ENCODE measurements around the gene CASZ1. TPM values are rescaled to one million over a fixed set of nuclear protein-coding genes. Genes with fewer than 3 reads are reported as not detected.

Gene CASZ1
- total RNA-seq, 1 experiment from 2014 or later = 27.8 TPM

GRCh38 chr1:10648689-10649516 is 147.5 kb downstream of the CASZ1 start:
- no peaks in the 10 kb centered on the region for H3K36me3 ChIP-seq (ENCODE audit: control insufficient read depth, insufficient read depth, low read length)
- ATAC-seq = peak; percentile 4; the same call in 1 of the 2 replicates
- no peaks in the 10 kb centered on the region for H3K27me3 ChIP-seq (ENCODE audit: control insufficient read depth, insufficient read depth, low read length)
- H3K4me3 ChIP-seq (ENCODE audit: low read depth in 2 of 2, low read length in 2 of 2) = no peak overlapping the region
- no peaks in the 10 kb centered on the region for H3K4me1 ChIP-seq (ENCODE audit: control insufficient read depth, insufficient read depth, low read length)
- peak; percentile 82 to 88 for TF ChIP-seq REST (IDR thresholded peaks at IDR 0.05; ENCODE audit: insufficient read depth in 1 of 2, low read depth in 2 of 2, low read length in 1 of 2)
- no peak for TF ChIP-seq TCF7L2 (IDR thresholded peaks at IDR 0.05; ENCODE audit: low read depth, low read length)
- intact Hi-C loops (cut with micrococcal nuclease; ENCODE audit: unreplicated experiment) = no loop called here
- BruUV-seq (replicated peaks) = no TSS peak
- no peak for DNase-seq (ENCODE audit: low read depth, low spot score)
- no peak overlapping the region for H3K27ac ChIP-seq (ENCODE audit: low read length)
- H3K9me3 ChIP-seq (ENCODE audit: control insufficient read depth, insufficient read depth, low read depth, low read length) = no peaks in the 10 kb centered on the region
- ChIA-PET CTCF (no interaction called here), POLR2A (no interaction called here)
- in situ Hi-C loops (cut with HindIII; ENCODE audit: low pct_unique_long_range_greater_than_20kb, low sequenced_read_pairs) = no loop called here

- intact Hi-C loops (cut with micrococcal nuclease; ENCODE audit: unreplicated experiment) = no loop called here
- POLR2A ChIA-PET = no interaction called here
These were observed 148.9 kb downstream of the CASZ1 start for GRCh38 chr1:10647414-10648170.

More at GRCh38 chr1:10647414-10648170, 148.9 kb downstream of the CASZ1 start:
- Histone ChIP-seq H3K27me3 (ENCODE audit: control insufficient read depth, insufficient read depth, low read length) (no peaks in the 10 kb centered on the region), H3K36me3 (ENCODE audit: control insufficient read depth, insufficient read depth, low read length) (no peaks in the 10 kb centered on the region), H3K9me3 (ENCODE audit: control insufficient read depth, insufficient read depth, low read depth, low read length) (no peaks in the 10 kb centered on the region), H3K27ac (ENCODE audit: low read length) (no peak overlapping the region), H3K4me3 (ENCODE audit: low read depth in 2 of 2, low read length in 2 of 2) (no peak overlapping the region), H3K4me1 (ENCODE audit: control insufficient read depth, insufficient read depth, low read length) (no peaks in the 10 kb centered on the region)
- no peak for TF ChIP-seq CTCF (IDR thresholded peaks at IDR 0.05)
- no peak for TF ChIP-seq POLR2AphosphoS5 (IDR thresholded peaks at IDR 0.05; ENCODE audit: low read depth, low read length)
- TF ChIP-seq REST (IDR thresholded peaks at IDR 0.05; ENCODE audit: insufficient read depth in 1 of 2, low read depth in 2 of 2, low read length in 1 of 2) = no peak
- no peak for TF ChIP-seq TCF7L2 (IDR thresholded peaks at IDR 0.05; ENCODE audit: low read depth, low read length)
- no peak for TF ChIP-seq SIN3A (IDR thresholded peaks at IDR 0.05; ENCODE audit: borderline replicate concordance, insufficient read depth, low read depth, low read length)
- in situ Hi-C loops (cut with HindIII; ENCODE audit: low pct_unique_long_range_greater_than_20kb, low sequenced_read_pairs) = no loop called here
- ATAC-seq (no peak), DNase-seq (ENCODE audit: low read depth, low spot score) (no peak)
- CTCF ChIA-PET = no interaction called here
- no TSS peak for BruUV-seq (replicated peaks)

Data from Panc1 (cell line).